ENCODE data around the gene JAZF1.

- TF ChIP-seq CTCF (IDR thresholded peaks at IDR 0.05) (no peak), ZFX (IDR thresholded peaks at IDR 0.05; ENCODE audit: borderline replicate concordance) (no peak)
These were observed 384.6 kb downstream of the JAZF1 start for GRCh38 chr7:27795977-27796376.

Data from 22Rv1 (cell line).